Kidney (tissue), 14 donors: ENCODE data around the gene CMTM8. TPM values are rescaled to one million over a fixed set of nuclear protein-coding genes. Genes with fewer than 3 reads are reported as not detected.

ENCODE experiments used
- DNase-seq, 5 donors: peaks; one replicate each; pipeline ENCODE4 v3.0.0-alpha.2; 2013 to 2020
- FAIRE-seq: peaks from 2 replicates; lab custom pipeline; 2012; peaks lifted over from hg19 to GRCh38; lab: Jason Lieb, UNC
- H3K27ac ChIP-seq, 2 donors: one replicate each; pipeline ENCODE4 v1.7.0; 2013; ENCODE audit warnings: low read depth in 2 of 2, low read length in 2 of 2, inconsistent platforms in 1 of 2
- H3K27me3 ChIP-seq: one replicate; pipeline ENCODE4 v1.7.1; 2013; ENCODE audit warnings: low read length, inconsistent platforms; ENCODE audit not compliant: control insufficient read depth, insufficient read depth
- H3K36me3 ChIP-seq, 3 donors: one replicate each; pipeline versions ENCODE4 v1.7.0 to v1.7.1; 2013; ENCODE audit warnings: low read length in 3 of 3, control low read depth in 1 of 3, inconsistent platforms in 1 of 3; ENCODE audit not compliant: insufficient read depth in 3 of 3, control insufficient read depth in 2 of 3
- H3K4me1 ChIP-seq, 3 donors: one replicate each; pipeline versions ENCODE4 v1.7.0 to v1.7.1; 2013; ENCODE audit warnings: low read length in 3 of 3, inconsistent platforms in 1 of 3, low read depth in 1 of 3; ENCODE audit not compliant: control insufficient read depth in 2 of 3, insufficient read depth in 2 of 3
- H3K4me3 ChIP-seq, 3 donors: one replicate each; pipeline versions ENCODE4 v1.7.0 to v1.8.1; 2013; ENCODE audit warnings: low read length in 3 of 3, control low read depth in 1 of 3, inconsistent platforms in 1 of 3
- H3K9ac ChIP-seq, 3 donors: one replicate each; pipeline versions ENCODE4 v1.7.0 to v1.7.1; 2013; ENCODE audit warnings: low read length in 3 of 3, control low read depth in 1 of 3, inconsistent platforms in 1 of 3
- H3K9me3 ChIP-seq, 3 donors: one replicate each; pipeline versions ENCODE4 v1.7.0 to v1.7.1; 2013; ENCODE audit warnings: low read length in 3 of 3, control low read depth in 1 of 3, inconsistent platforms in 1 of 3; ENCODE audit not compliant: control insufficient read depth in 2 of 3, insufficient read depth in 1 of 3
- intact Hi-C: fragments of 100-400 bp; cut with DNase I; formaldehyde crosslinking; loops from one replicate; pipeline ENCODE4 v1.11.1; 2022
- polyA plus RNA-seq: library from polyadenylated mRNA; stranded (reverse); fragments of 350-450 nt; fragmentation: Illumina TruSeq; extraction: RNeasy Lipid Tissue Mini Kit (QIAGEN cat#74804); gene quantifications from one replicate; pipeline ENCODE4 v1.2.3, GENCODE V29; 2014; ENCODE audit warnings: low read depth, low replicate concordance; ENCODE audit not compliant: insufficient read depth
- total RNA-seq: library from RNA; stranded (reverse); fragmentation: NEBNext Ultra II Directional; extraction: Animal tissue kit (Norgen Biotek cat#: 25700); gene quantifications from one replicate; pipeline ENCODE4 v1.2.1, GENCODE V29; 2021
- TF ChIP-seq, protein P1 (sequence below): IDR thresholded peaks from 3 replicates; pipeline ENCODE4 v1.5.1; 2012; ENCODE audit warnings: mild to moderate bottlenecking, moderate library complexity, borderline replicate concordance; ENCODE audit not compliant: insufficient read depth; ENCODE audit errors: extremely low read depth
- donor health status: control.
- donor health status: control.
- donor health status: control.
- donor health status: control.
- donor health status: control.
- donor health status: DM: yes; HTN: yes; CAD: no.
- donor health status: Normal renal cell carcinoma (clear cell type).

The CMTM8 gene
- total and polyA plus RNA-seq, 2 donors from 2014 or later = 5.4 to 9.6 TPM

- no peaks in the 10 kb centered on the region for H3K27me3 ChIP-seq
- no peak overlapping the region for H3K9ac ChIP-seq
- H3K27ac ChIP-seq = no peak overlapping the region
- TF ChIP-seq, protein P1, sequence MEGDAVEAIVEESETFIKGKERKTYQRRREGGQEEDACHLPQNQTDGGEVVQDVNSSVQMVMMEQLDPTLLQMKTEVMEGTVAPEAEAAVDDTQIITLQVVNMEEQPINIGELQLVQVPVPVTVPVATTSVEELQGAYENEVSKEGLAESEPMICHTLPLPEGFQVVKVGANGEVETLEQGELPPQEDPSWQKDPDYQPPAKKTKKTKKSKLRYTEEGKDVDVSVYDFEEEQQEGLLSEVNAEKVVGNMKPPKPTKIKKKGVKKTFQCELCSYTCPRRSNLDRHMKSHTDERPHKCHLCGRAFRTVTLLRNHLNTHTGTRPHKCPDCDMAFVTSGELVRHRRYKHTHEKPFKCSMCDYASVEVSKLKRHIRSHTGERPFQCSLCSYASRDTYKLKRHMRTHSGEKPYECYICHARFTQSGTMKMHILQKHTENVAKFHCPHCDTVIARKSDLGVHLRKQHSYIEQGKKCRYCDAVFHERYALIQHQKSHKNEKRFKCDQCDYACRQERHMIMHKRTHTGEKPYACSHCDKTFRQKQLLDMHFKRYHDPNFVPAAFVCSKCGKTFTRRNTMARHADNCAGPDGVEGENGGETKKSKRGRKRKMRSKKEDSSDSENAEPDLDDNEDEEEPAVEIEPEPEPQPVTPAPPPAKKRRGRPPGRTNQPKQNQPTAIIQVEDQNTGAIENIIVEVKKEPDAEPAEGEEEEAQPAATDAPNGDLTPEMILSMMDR = no peak
- intact Hi-C loops = no loop called here
- H3K4me1 ChIP-seq = peaks cover 0 to 4% (median 0%) of the 10 kb centered on the region in 3 donors
- DNase-seq (no peak), FAIRE-seq (no peak)
- H3K4me3 ChIP-seq = no peak overlapping the region
- H3K36me3 ChIP-seq = no peaks in the 10 kb centered on the region
- no peaks in the 10 kb centered on the region for H3K9me3 ChIP-seq
Observed at GRCh38 chr3:32297366-32297765, 58.9 kb downstream of the CMTM8 start.

GRCh38 chr3:32301426-32301825, 62.9 kb downstream of the CMTM8 start:
- Histone ChIP-seq H3K36me3 (no peaks in the 10 kb centered on the region), H3K4me1 (peaks cover 0 to 12% (median 10%) of the 10 kb centered on the region in 3 donors)
- intact Hi-C loops = no loop called here

GRCh38 chr3:32302601-32303398, 64.3 kb downstream of the CMTM8 start:
- Histone ChIP-seq H3K36me3 (no peaks in the 10 kb centered on the region), H3K9me3 (no peaks in the 10 kb centered on the region), H3K4me1 (peaks cover 0 to 12% (median 6%) of the 10 kb centered on the region in 3 donors), H3K27ac (peak overlapping the region in 1 of 2 donors; percentile 19), H3K9ac (no peak overlapping the region), H3K4me3 (no peak overlapping the region), H3K27me3 (no peaks in the 10 kb centered on the region)
- intact Hi-C loops = no loop called here
- DNase-seq = peak in 2 of 5 donors; percentile 57 to 63
- no peak for FAIRE-seq
- TF ChIP-seq, protein P1 = no peak

More at GRCh38 chr3:32301426-32301825, 62.9 kb downstream of the CMTM8 start:
- no peak for FAIRE-seq
- TF ChIP-seq, protein P1 = no peak
- no peak overlapping the region for H3K4me3 ChIP-seq
- DNase-seq = no peak
- H3K9ac ChIP-seq = no peak overlapping the region
- no peaks in the 10 kb centered on the region for H3K27me3 ChIP-seq
- H3K27ac ChIP-seq = no peak overlapping the region
- H3K9me3 ChIP-seq = no peaks in the 10 kb centered on the region
